Activated CD4-positive, alpha-beta T cell treated with anti-CD3 and anti-CD28 coated beads, Interleukin-2, amount 50 U/mL, for 4 hours (primary cell): Measurements from ENCODE around the gene ENSA.
"Not testable (repeated sequence)": the region's sequence is repeated elsewhere in the genome, so short reads cannot be mapped to it uniquely, and the experiment has no call there.

Source experiments
- DNase-seq, 2 experiments: peaks; one replicate each; pipeline ENCODE4 v3.0.0-alpha.2; 2020

Gene ENSA

GRCh38 chr1:150579945-150580642, 49.3 kb downstream of the ENSA start:
- no peak for DNase-seq

- DNase-seq: peak; percentile 75 to 79
Measured at GRCh38 chr1:150579110-150579944, 50.1 kb downstream of the ENSA start, which contains the start of gene MCL1. Gene MCL1, minus strand, starts transcription at chr1:150579610. Its CDS starts 80 bp downstream, at chr1:150579530.

- DNase-seq: peak; percentile 33 to 52
Measured at GRCh38 chr1:150578272-150579109, 50.9 kb downstream of the ENSA start.

GRCh38 chr1:150577557-150578271, 51.7 kb downstream of the ENSA start:
- no peak for DNase-seq

- DNase-seq: no peak
Measured at GRCh38 chr1:150576794-150577556, 52.4 kb downstream of the ENSA start.

GRCh38 chr1:150576367-150576711, 53.1 kb downstream of the ENSA start:
- DNase-seq: no peak

GRCh38 chr1:150575518-150576366, 53.7 kb downstream of the ENSA start:
- DNase-seq: no peak

GRCh38 chr1:150575072-150575489, 54.3 kb downstream of the ENSA start:
- DNase-seq: no peak

- DNase-seq: no peak
Measured at GRCh38 chr1:150574260-150575071, 54.9 kb downstream of the ENSA start.

GRCh38 chr1:150573648-150574071, 55.8 kb downstream of the ENSA start:
- not testable (repeated sequence) for DNase-seq

GRCh38 chr1:150572918-150573647, 56.3 kb downstream of the ENSA start:
- DNase-seq: no peak
